Endometrial microvascular endothelial cells (primary cell): ENCODE results near the gene ANKRD39. TPM values are rescaled to one million over a fixed set of nuclear protein-coding genes. Genes with fewer than 3 reads are reported as not detected.

ENCODE experiments used
- in situ Hi-C: cut with HindIII; loops from 2 replicates; pipeline ENCODE4 v1.10.0; 2017; ENCODE audit warnings: low sequenced_read_pairs, low pct_unique_long_range_greater_than_20kb; ENCODE audit errors: inconsistent ontology term
- total RNA-seq: library from RNA; depleted of rRNA; stranded (reverse); fragments of >200 nt; gene quantifications from one replicate; pipeline ENCODE4 v1.2.3, GENCODE V29; 2015; ENCODE audit errors: inconsistent ontology term

Gene ANKRD39
- total RNA-seq, 1 donor from 2014 or later: 13.3 TPM

DNA sequence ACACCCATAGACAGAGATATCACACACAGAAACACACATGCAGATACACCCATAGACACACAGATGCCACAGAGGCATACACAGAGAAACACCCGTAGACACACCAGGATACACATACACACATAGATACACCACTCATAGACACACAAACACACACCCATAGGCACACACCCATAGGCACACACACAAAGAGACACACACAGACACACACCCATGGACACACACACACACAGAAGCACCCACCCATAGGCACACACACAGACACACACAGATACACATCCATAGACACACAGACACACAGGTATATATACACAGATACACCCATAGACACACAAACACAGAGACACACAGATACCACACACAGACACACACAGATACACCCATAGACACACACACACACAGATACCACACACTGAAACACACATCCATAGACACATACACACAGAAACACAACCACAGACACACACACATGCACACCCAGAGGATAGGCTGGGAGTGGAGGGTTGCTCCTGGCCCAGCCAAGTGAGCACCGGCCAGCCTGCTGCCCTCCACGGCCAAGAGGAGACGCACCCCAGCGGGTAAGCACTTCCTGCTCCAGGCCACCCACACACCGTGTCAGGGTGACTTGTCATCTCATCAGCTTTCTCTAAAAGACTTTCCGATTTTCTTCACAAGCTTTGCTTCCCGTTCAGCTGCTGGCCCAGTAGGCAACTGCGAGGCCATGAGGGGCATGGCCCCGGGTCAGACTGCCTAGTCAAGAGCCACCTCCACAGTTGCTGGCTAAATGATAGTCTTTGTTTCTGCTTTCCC is 55.8 kb downstream of the ANKRD39 start:
- in situ Hi-C loops: no loop called here

DNA sequence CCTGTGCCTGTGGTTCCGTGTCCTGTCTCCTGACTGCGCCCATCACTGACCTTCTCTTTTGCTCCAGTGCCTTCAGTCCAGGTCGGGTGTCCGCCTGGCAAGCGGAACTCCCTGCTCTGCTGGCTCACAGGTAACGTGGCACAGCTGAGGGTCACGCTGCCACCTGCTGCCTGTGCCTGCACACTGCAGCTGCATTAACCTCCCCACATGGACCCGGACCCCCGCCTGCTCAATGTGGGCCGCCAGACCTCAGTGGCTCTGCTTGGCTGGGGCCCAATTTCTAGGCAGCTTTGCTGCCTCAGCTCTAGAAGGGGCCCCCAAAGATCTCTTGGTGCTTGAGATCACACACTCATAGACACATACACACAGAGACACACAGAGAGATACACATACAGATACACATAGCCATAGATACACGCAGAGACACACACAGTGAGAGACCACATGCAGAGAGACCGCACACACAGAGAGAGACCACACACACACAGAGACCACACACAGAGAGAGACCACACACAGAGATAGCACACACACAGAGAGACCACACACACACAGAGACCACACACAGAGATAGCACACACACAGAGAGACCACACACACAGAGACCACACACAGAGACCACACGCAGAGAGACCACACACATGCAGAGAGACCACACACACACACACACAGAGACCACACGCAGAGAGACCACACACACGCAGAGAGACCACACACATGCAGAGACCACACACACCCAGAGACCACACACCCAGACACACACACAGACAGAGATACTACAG is 56.6 kb downstream of the ANKRD39 start:
- in situ Hi-C loops: no loop called here

DNA sequence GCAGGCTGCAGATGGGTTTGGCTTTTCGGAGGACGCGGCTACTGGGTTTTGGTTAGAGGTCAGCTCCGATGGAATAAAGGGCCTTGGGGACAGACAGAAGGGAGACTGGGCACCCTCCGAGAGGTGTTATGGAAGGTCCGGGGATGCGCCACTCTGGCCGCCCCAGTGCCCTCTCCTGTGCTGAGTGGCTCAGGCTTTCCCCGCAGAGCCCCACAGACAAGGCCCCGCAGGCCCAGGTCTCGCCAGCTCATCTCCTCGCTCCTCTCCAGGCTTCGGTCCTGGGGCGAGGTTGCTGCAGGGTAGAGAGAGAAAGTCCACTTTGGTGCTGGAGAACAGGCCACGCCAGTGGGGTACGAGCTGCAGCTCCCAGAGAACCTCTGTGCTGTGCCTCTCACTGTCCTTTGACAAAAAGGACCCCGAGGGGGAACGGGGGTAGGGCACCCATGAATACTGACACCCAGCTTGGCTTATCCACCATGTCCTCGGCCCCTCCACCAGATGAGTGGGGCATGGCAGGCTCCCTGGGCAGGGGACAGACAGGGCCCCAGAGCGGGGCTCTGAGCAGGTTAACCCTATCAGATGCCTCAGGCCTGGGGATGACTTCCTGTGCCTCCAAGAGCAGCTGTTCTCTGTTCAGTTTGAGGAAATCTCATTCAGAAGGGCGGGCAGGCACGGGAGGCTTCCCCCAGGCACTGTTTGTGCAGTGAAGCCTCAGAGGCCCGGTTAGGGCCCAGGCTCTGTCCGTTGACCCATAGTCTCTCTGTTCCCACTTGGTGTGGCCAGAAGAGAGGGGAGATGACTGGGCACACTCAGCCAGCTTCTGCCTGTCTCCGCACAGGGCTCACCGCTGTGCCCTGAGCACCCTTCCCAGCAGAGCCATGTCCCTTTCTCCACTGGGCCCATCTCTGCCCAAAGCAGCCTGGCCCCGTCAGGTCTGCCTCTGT is 57.5 kb downstream of the ANKRD39 start:
- in situ Hi-C loops: no loop called here

DNA sequence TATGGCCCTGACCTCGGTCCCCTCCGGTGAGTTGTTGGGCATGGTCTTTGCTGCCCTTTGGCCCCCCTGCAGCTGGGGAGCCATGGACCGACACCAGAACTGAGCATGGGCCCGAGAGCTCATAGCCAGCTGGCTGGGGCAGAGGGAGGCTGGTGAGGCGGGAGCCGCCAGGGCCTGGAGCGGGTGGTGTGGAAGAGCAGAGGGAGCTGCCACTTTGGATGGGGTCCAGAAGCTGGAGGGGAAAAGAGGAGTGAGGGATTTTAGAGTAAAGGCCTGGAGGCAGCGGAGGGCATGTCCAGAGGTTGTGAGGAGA is 58.2 kb downstream of the ANKRD39 start:
- in situ Hi-C loops: no loop called here

DNA sequence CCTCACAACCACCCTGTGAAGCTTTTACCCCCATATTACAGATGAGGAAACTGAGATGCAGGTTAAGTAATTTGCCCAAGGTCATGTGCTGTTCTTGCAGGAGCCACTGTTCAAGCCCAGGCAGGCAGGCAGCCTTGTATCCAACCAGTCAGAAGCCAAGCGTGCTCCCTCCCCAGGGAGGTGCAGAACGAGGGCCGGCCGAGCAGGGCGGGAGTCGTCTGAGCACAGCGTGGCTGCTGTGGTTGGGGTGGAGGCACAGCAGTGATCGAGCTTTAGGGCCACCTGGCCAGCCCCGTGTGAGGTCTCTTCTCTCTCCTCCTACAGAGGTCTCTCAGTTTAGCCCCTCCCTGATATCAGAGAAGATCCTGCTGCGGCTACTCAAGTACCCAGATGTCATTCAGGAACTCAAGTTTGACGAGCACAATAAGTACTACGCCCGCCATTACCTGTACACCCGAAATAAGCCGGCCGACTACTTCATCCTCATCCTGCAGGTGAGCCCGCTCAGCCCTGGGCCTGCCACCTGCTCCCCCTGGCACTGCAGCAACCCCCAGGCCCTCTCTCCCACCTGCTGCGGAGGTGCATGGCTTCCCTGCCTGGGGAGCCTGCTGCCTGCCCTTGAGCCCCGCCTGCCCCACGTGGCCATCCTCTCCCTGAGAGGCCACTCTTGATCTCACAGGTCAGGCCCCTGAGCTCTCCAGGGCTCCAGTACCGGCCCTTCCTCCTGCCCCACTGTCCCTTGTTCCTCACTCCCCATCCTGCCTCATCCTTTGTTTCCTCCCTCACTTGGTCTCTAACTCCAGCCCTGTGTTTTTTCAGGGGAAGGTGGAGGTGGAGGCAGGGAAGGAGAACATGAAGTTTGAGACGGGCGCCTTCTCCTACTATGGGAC is 58.8 kb downstream of the ANKRD39 start:
- in situ Hi-C loops: no loop called here

Other genes starting within 250 kb of the ANKRD39 start
- 25.5 TPM for gene KANSL3, start 219.7 kb downstream of the ANKRD39 start, total RNA-seq
- not detected for gene FER1L5, start 215.3 kb downstream of the ANKRD39 start, total RNA-seq
- gene LMAN2L, start 118.0 kb downstream of the ANKRD39 start, total RNA-seq: 23.5 TPM
- gene CNNM4, start 97.1 kb downstream of the ANKRD39 start, total RNA-seq: 5.8 TPM
- 2.5 TPM for gene CNNM3, start 41.7 kb downstream of the ANKRD39 start, total RNA-seq
- gene ANKRD23, start 14.0 kb downstream of the ANKRD39 start, total RNA-seq: 1.1 TPM
- gene SEMA4C, start 12.1 kb upstream of the ANKRD39 start, total RNA-seq: 0.28 TPM
- not detected for gene FAM178B, start 128.6 kb upstream of the ANKRD39 start, total RNA-seq
- 0.19 TPM for gene FAHD2B, start 236.9 kb upstream of the ANKRD39 start, total RNA-seq